NCI-H1694 treated with DMSO at 0.1 percent for 48 hours (cell line): ENCODE data around the gene PSMD6.

ENCODE experiments used
- DNase-seq: peaks from one replicate; lab custom pipeline; 2025; lab: John Stamatoyannopoulos, UW

Gene PSMD6

DNA sequence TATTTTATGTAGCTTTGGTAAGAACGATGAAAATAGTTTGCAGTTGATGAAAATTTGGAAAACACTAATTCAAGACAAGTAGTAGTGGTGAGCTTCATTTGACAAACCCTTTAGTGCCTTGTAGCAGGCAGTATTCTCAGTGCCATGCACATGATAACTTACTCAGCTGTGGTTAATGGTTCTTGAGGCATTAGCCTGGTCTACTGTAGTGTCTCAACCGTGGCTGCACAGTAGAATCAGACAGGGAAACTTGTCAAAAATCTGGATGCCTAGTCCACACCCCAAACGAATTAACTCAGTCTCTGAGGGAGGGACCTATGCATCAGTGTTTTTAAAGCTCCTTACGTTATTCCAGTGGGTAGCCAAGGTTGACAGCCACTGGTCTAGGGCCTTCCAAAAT is 45.4 kb downstream of the PSMD6 start:
- no peak for DNase-seq

DNA sequence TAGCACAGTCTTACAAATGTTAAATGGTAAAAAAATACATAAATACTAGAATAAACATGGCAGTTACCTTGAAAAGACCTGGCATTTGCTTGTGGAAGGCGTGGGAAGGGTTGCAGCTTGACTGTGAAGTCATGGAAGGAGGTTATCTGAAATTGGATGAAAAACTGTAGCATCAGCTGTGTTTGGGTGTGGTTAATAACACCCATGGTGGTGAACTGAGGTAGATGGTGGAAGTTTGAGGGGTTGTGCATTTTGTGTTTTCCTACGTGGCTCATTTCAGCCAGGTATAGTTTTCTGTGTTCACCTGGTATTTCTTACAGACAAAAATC is 46.5 kb downstream of the PSMD6 start:
- no peak for DNase-seq

DNA sequence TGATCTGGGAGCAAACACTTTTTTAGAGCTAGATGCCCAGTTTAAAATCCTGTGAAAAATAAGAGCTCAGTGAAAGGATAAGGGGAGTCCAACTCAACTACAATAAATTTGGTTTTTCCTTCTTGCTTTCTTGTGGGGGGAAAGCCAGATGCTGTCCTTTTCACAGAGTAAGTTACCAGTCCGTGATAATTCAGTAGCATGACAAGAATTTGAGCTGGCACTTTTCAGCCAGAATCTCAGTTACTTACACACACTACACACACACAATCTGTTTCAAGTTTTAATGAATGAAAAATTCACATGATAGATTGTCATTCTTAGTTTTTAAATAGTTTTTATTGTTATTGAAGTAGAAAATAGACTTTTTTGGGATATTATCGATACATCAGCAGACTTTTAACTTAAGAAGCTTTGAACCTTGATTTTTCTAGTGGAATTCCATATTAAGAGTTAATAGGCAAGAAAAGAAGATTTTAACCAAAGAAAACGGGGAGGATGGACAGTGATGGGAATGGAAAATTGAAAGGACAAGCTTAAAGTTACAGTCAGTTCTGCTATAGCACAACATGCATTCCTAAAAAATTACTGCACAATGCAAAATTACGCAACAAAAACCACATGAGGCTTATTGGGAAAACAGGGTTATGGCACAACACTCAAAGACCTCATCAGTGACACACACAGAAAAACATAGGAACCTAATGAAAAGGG is 47.0 kb downstream of the PSMD6 start:
- no peak for DNase-seq

GRCh38 chr3:63975723-63976122 is 47.6 kb downstream of the PSMD6 start:
- DNase-seq: no peak

- no peak for DNase-seq
Observed at GRCh38 chr3:63974451-63974850, 48.8 kb downstream of the PSMD6 start.

DNA sequence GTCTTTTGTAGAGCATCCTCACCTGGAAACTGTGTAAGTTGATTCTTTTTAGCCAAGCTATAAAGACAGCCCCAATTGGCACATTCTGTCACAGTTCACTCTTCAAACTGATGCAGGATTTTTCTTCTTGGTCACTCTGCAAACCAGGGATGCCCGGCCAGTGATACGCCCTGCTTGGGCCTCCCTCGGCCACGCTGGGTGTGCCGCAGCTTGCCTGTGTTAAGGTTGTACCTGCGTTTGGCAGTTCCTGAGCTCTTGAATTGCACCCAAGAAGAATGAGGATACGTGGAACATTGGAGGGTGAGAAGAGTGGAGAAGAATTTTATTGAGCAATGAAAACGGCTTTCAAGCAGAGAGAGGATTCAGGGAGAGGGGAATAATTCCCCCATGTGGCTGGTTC is 49.9 kb downstream of the PSMD6 start:
- no peak for DNase-seq

DNA sequence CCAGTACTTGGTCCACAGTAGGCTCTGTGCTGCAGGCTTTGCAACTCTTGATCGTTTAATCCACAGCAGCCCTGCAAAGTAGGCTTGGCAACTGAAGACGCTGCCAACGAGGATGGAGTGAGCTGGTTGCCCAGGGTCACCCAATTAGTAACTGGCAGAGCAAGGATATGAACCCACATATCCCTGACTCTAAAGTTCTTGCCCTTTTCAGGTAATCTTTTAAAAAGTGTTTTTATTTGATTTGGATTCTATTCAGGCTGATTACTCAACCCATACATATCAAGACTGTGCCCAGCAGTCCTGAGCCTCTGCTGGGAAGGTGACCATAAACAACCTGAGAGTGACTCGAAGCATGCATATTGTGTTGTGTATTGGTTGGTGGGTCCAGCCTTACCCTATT is 50.3 kb downstream of the PSMD6 start:
- DNase-seq: no peak

- no peak for DNase-seq
Observed at GRCh38 chr3:63972196-63972595, 51.1 kb downstream of the PSMD6 start.

DNA sequence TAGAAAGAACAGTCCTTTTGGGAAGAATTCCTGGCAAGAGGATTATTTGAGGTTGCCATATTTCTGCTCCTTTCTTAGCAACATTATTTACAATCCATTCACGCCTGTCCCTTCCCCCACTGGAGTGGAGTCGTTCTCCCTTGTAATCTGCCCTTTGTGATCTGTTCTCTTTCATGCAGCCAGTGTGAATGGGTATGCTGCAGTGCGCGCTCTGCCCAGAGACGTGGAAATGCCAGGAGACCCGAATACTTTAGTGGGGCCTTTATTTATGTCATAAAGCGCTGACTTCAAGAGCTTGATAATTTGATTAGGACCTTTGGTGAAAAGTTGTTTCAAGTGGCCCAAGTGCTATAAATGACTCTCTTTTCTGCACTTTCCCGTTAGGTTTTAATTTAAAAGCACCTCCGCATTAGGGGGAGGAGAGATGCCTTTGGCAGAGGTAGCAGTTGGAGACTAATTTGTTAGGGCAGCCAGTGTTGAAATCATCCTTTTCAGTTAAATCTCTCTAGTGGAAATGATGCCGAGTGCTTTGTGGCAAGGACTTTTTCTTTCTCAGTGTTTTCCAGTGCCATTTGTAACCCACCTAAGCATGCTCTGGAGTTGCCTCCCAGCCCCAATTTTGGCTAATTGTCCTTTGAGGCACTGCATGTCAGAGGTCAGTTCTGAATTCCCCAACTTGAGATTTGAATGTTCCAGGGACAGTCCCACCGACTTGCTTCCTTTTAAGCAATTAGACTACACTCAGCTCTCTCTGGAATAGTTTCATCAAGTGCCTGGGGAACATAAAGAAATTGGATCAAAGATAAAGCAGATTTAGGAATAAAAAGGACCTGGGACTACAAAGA is 52.4 kb downstream of the PSMD6 start:
- DNase-seq: no peak

DNA sequence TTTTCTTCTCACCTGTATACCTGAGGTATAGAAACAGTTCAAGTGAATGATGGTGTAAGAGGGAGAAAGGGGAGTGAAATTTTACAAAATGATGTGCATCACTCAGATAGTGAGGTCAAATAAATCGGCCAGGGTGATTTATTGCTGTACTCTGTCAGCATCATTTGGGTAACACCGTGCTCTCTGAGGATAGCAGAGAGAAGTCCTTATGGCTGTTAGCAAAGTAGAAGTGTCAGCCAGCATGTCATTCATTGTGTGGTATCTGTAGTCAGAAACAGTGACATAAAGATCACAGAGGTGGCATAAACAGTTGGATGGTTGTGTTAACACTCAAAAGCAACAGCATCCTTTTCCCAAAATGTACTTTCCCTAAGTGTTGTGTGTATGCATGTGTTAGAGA is 53.4 kb downstream of the PSMD6 start:
- DNase-seq: no peak

- DNase-seq: no peak
Observed at GRCh38 chr3:63968612-63969350, 54.5 kb downstream of the PSMD6 start.

DNA sequence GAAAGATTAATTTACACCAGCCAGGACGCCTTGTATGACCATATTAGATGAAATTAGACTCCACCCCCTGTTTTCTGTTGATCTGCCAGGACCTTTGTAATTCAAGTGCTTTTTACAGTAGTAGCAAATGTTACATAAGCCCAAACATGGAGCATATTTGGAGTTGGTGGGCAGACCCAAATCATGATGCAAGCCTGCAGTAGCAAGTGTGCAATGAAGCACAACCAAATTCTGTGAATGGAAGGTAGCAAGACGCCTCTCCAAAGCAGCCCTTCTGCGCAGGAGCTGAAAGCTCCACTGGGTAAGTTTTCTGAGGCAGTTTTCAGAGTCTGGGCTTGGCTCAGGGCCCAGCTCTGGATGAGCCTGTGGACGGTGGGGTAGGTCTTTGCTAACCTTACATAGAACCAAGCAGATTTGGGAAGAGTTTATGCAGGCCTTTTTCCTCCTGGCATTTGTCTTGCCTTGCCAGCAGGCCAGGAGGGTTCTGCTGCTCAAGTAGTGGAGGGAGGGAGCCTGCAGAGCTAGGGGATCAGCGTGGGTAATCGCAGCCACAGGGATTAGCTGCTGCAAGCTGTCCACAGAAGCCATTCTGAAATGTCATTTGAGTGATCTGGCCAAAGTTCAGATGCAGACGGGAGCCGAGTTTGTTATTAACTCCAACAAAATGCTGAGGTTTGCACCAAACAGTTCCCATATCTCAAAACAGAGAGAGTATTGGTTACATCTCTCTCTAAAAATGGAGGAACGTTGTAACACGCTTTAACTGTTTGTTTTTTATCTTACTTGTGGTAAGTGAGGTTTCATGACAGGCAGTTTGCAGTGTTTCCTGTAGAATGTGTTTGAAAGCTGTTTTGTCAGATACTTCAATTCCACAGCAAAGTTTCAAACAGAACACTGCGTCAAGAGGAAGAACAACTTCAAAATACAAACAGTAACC is 55.4 kb downstream of the PSMD6 start:
- peak; percentile 0 for DNase-seq

DNA sequence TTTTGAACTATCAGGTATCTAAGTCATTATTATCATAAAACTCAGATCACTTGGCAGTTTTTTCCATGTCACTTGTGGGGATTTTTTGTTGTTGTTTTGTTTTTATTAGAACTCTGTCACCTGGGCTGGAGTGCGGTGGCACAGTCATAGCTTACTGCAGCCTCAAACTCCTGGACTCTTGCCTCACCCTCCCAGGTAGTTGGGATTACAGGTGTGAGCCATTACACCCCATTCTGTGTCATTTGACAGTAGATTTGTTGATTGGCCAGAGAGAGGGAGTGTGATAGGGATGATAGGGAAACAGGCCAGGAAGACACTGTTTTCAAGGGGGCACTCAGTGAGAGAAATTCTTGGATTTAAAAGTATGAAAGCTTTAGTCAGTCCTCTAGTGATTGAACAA is 56.4 kb downstream of the PSMD6 start:
- DNase-seq: no peak

DNA sequence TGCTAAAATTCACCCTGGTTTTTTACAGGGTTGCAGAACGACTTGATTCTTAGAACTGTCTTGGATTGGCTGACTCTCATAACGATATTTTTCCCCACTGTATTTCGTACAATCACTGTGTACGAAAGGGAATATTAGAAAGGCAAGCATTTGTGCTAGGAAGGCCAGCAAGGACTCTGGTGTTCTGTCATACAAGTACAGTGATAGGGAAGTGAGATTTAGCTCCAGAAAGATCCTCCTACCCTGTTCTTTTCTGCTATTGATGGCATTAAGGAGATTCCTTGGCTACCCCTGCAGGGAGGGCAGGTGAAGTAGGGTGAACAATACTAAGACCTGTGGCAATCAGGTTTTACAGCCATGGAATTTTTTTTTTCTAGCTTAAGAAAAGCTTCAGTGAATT is 57.3 kb downstream of the PSMD6 start:
- DNase-seq: no peak

DNA sequence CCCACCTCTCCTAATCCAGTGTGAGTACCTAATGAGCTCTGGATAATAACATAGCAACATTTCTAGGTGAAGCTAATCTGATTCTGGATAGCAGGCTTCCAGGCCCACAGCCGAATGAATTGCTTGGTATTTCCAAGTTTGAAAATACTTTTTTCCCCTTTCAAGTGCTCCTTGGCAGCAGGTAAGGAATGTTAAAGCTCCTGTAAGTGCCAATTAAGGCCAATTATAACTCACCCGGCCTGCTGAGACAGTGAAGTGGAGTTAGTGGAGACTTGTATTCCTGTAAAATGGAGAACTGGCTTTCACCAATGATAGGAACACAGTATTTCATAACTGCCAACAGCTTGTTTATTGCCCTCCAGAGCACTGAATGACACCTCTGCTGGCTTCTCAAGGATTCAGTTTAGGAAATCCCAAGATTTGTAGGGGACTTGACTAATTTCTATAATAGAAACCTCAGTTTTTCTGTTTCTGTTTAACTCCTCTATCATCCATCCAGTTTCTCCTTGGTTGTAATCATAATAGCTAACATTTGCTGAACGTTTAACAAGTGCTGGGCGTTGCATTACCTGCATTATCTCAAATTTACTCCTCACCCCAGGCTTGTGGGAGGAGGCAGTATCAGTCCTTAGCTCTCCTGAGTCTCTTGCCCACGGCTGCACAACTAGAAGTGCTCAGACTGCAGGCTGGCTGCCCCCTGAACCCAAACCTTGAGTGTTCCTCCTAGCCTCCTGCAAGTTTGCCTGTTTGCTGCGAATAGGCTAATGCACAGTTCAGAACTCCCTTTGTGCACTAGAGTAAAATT is 58.4 kb downstream of the PSMD6 start:
- no peak for DNase-seq

DNA sequence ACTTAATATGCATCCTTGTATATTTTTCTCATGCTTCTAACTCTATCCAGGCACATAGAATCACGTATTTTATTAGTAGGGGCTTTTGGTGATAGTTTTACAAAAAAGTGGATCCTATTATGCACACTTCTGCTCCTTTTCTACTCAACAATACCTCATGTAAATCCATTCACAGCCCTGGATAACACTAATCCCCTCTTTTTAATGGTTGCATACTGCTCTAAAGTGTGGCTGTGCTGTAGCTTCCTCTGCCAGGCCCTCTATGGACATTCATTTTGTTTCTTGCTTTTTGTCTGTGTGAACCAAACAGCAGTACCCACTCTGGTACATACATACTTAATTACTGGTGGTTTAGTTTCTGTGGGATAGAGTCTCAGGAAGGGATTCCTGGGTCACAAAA is 59.8 kb downstream of the PSMD6 start:
- DNase-seq: no peak

DNA sequence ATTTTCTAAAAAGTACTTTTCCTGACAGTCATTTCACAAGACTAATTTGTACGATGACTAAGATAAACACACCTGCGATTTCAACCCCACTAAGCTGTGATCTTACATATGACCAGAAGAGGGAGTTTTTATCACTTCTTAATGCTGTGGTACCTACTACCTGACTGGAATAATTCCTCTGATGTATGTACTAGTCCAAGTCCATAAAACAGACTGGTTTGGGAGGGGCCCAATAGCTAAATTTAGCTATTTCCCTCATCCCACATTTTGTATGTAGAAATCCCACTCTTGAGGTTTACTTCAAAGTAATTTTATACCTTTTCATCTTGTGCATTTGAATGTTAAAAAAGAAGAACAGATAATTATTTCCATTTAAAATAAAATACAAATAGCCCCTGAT is 61.4 kb downstream of the PSMD6 start:
- peak; percentile 6 for DNase-seq
